HepG2 (cell line): Measurements from ENCODE around the gene RUSF1. TPM values are rescaled to one million over a fixed set of nuclear protein-coding genes. Genes with fewer than 3 reads are reported as not detected.

Source experiments
- AKAP8 ChIP-seq: sonication (generic); formaldehyde crosslinking; IDR thresholded peaks from 2 replicates; pipeline ENCODE4 v1.5.1; 2020; ENCODE audit warnings: mild to moderate bottlenecking, missing genetic modification reagents
- ARNTL ChIP-seq: sonication (generic); formaldehyde crosslinking; IDR thresholded peaks from 2 replicates; pipeline ENCODE4 v1.4.0; 2020; ENCODE audit warnings: mild to moderate bottlenecking, missing genetic modification reagents
- BORCS8-MEF2B ChIP-seq: sonication (generic); formaldehyde crosslinking; IDR thresholded peaks from 2 replicates; pipeline ENCODE4 v1.8.0; 2022; ENCODE audit warnings: mild to moderate bottlenecking, missing genetic modification reagents
- CAMTA2 ChIP-seq: sonication (generic); formaldehyde crosslinking; IDR thresholded peaks from 2 replicates; pipeline ENCODE4 v1.4.0; 2020; ENCODE audit warnings: mild to moderate bottlenecking, missing genetic modification reagents, borderline replicate concordance
- EHMT2 ChIP-seq: fragments of 200-600 bp; sonication (generic); IDR thresholded peaks from 2 replicates; pipeline ENCODE4 v1.7.0; 2017; ENCODE audit warnings: antibody characterized with exemption, low read depth, low read length, borderline replicate concordance
- FOXJ3 ChIP-seq: sonication (generic); formaldehyde crosslinking; IDR thresholded peaks from 2 replicates; pipeline ENCODE4 v1.4.0; 2020; ENCODE audit warnings: missing genetic modification reagents, mild to moderate bottlenecking, borderline replicate concordance
- HNF4A ChIP-seq: sonication (generic); formaldehyde crosslinking; IDR thresholded peaks from 2 replicates; pipeline ENCODE4 v1.4.0; 2020; ENCODE audit warnings: missing genetic modification reagents
- HOXA3 ChIP-seq: sonication (generic); formaldehyde crosslinking; IDR thresholded peaks from 2 replicates; pipeline ENCODE4 v1.5.0; 2020; ENCODE audit warnings: missing genetic modification reagents
- HOXA5 ChIP-seq: sonication (generic); formaldehyde crosslinking; IDR thresholded peaks from 2 replicates; pipeline ENCODE4 v1.4.0; 2020; ENCODE audit warnings: missing genetic modification reagents
- IRF2 ChIP-seq: IDR thresholded peaks from 2 replicates; pipeline ENCODE4 v1.6.1; 2018; ENCODE audit warnings: missing genetic modification reagents, missing compliant biosample characterization
- KLF15 ChIP-seq: sonication (generic); formaldehyde crosslinking; IDR thresholded peaks from 2 replicates; pipeline ENCODE4 v1.8.1; 2023; ENCODE audit warnings: borderline replicate concordance, mild to moderate bottlenecking, inconsistent platforms, missing genetic modification reagents, mixed read lengths
- KLF6 ChIP-seq: IDR thresholded peaks from 2 replicates; pipeline ENCODE4 v1.8.0; 2016; ENCODE audit warnings: missing biosample characterization, missing genetic modification reagents
- NPAS2 ChIP-seq: sonication (generic); formaldehyde crosslinking; IDR thresholded peaks from 2 replicates; pipeline ENCODE4 v1.8.0; 2022; ENCODE audit warnings: mild to moderate bottlenecking, missing genetic modification reagents, borderline replicate concordance
- PPARG ChIP-seq: conservative IDR thresholded peaks from 2 replicates; pipeline ENCODE4 v1.6.1; 2016; ENCODE audit warnings: missing biosample characterization, missing genetic modification reagents
- RARA ChIP-seq: IDR thresholded peaks from 2 replicates; pipeline ENCODE4 v1.6.1; 2016; ENCODE audit warnings: missing genetic modification reagents, missing compliant biosample characterization
- RBM39 ChIP-seq: fragments of 200-400 bp; formaldehyde crosslinking; IDR thresholded peaks from one replicate; pipeline ENCODE4 v1.6.1; 2018; ENCODE audit warnings: antibody characterized with exemption, mild to moderate bottlenecking, low read depth, low read length; ENCODE audit not compliant: poor library complexity, severe bottlenecking
- RCOR2 ChIP-seq: IDR thresholded peaks from 2 replicates; pipeline ENCODE4 v1.6.1; 2016; ENCODE audit warnings: missing biosample characterization, missing genetic modification reagents
- SIX1 ChIP-seq: sonication (generic); formaldehyde crosslinking; IDR thresholded peaks from 2 replicates; pipeline ENCODE4 v1.4.0; 2020; ENCODE audit warnings: missing genetic modification reagents, borderline replicate concordance
- SRSF1 ChIP-seq: fragments of 200-400 bp; formaldehyde crosslinking; optimal IDR thresholded peaks from 2 replicates; pipeline ENCODE3; 2017; ENCODE audit warnings: mild to moderate bottlenecking, low read depth, low read length, moderate library complexity
- THYN1 ChIP-seq: sonication (generic); formaldehyde crosslinking; IDR thresholded peaks from 2 replicates; pipeline ENCODE4 v1.8.1; 2023; ENCODE audit warnings: low read depth, mild to moderate bottlenecking, moderate library complexity, missing genetic modification reagents, borderline replicate concordance
- ZNF263 ChIP-seq: sonication (generic); formaldehyde crosslinking; IDR thresholded peaks from 2 replicates; pipeline ENCODE4 v1.4.0; 2020; ENCODE audit warnings: missing genetic modification reagents
- ZNF510 ChIP-seq: sonication (generic); formaldehyde crosslinking; IDR thresholded peaks from 2 replicates; pipeline ENCODE4 v1.4.0; 2020; ENCODE audit warnings: low read depth, mild to moderate bottlenecking, missing genetic modification reagents
- ZNF512B ChIP-seq: sonication (generic); formaldehyde crosslinking; IDR thresholded peaks from 2 replicates; pipeline ENCODE4 v1.5.1; 2020; ENCODE audit warnings: missing genetic modification reagents, mild to moderate bottlenecking, borderline replicate concordance
- ZNF547 ChIP-seq: sonication (generic); formaldehyde crosslinking; IDR thresholded peaks from 2 replicates; pipeline ENCODE4 v1.5.1; 2020; ENCODE audit warnings: mild to moderate bottlenecking, missing genetic modification reagents
- ZNF619 ChIP-seq: sonication (generic); formaldehyde crosslinking; IDR thresholded peaks from 2 replicates; pipeline ENCODE4 v1.4.0; 2020; ENCODE audit warnings: mild to moderate bottlenecking, missing genetic modification reagents
- polyA plus RNA-seq, 8 experiments: library from polyadenylated mRNA; depleted of rRNA in 3 of 8; stranded (reverse) in 7 of 8; unstranded in 1 of 8; fragments of >200 nt; fragmentation: Illumina TruSeq in 4 of 8; extraction: Trizol in 4 of 8; gene quantifications; 2 replicates each; pipeline versions ENCODE4 v1.2.1 to v1.2.3, GENCODE V29; 2011 to 2016; ENCODE audit warnings: low read depth in 4 of 8, missing spikeins in 1 of 8, mixed read lengths in 1 of 8; ENCODE audit not compliant: insufficient read depth in 1 of 8
- total RNA-seq, 5 experiments: library from RNA; depleted of rRNA; stranded (reverse); fragments of >200 nt; fragmentation: Illumina TruSeq; extraction: Trizol; gene quantifications; 2 replicates each; pipeline ENCODE4 v1.2.3, GENCODE V29; 2016; ENCODE audit warnings: low read depth in 1 of 5
- TF ChIP-seq, protein P1 (sequence below): sonication (generic); formaldehyde crosslinking; IDR thresholded peaks from 2 replicates; pipeline ENCODE4 v1.9.0; 2021; ENCODE audit warnings: missing genetic modification reagents, borderline replicate concordance

The RUSF1 gene
- total and polyA plus RNA-seq, 2 of the 13 experiments (the other 11 are each of a cell fraction or from before 2014, with no cell fraction given): 40.8 to 50.2 TPM

DNA sequence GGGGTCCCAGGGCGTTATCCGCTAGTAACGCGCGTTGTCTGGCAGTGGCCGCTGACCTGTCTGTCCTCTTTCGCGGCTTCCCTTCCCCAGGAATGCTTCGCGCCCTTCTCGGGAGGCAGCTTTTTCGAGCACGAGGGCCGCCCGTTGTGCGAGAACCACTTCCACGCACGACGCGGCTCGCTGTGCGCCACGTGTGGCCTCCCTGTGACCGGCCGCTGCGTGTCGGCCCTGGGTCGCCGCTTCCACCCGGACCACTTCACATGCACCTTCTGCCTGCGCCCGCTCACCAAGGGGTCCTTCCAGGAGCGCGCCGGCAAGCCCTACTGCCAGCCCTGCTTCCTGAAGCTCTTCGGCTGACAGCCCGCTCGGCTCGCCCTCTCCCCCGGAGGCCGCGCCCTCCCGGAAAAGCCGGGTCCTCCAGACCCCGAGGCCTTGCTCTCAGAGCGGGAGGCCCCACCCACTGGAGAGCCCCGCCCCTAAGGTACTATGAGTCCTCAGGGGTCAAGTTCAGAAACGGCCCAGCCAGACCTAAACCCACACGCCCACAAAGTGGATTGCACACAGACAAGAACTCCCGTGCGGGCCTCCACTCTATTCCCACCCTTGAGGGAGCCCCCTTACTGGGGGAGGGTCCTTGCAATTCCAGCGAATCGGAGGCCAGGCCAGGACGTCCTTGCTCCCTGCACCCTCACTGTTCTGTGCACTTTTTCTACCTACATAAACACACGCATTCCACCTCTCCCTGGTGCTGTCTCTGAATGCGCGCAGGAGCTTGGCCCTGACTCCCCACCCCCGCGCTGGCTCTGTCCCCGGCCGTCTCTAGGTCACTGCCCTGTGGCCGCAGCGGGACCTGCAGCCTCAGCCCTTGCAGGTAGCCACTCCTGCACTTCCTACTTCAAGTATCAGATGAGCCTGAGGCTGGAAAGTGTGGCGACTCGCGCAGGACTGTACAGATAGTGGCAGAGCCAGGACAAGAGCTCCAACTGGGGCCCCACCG is 30.7 kb downstream of the RUSF1 start (continued):
- no peak; the same call in 1 of the 2 replicates for TF ChIP-seq ZNF263 (CRISPR knock-in tag)
- peak; percentile 58; the same call in 1 of the 2 replicates for TF ChIP-seq KLF6
- no peak; the same call in 1 of the 2 replicates for TF ChIP-seq PPARG (CRISPR knock-in tag)
- TF ChIP-seq BORCS8-MEF2B (CRISPR knock-in tag): no peak; the same call in 1 of the 2 replicates
- peak; percentile 81; the same call in 1 of the 2 replicates for TF ChIP-seq KLF15
- peak; percentile 91; the same call in 1 of the 2 replicates for TF ChIP-seq ZNF512B (CRISPR knock-in tag)
- TF ChIP-seq ARNTL (CRISPR knock-in tag): peak; percentile 61
- TF ChIP-seq, protein P1, sequence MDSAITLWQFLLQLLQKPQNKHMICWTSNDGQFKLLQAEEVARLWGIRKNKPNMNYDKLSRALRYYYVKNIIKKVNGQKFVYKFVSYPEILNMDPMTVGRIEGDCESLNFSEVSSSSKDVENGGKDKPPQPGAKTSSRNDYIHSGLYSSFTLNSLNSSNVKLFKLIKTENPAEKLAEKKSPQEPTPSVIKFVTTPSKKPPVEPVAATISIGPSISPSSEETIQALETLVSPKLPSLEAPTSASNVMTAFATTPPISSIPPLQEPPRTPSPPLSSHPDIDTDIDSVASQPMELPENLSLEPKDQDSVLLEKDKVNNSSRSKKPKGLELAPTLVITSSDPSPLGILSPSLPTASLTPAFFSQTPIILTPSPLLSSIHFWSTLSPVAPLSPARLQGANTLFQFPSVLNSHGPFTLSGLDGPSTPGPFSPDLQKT (CRISPR knock-in tag): peak; percentile 43; the same call in 1 of the 2 replicates
- no peak for TF ChIP-seq ZNF510 (CRISPR knock-in tag)
- peak; percentile 55; the same call in 1 of the 2 replicates for TF ChIP-seq RCOR2
- TF ChIP-seq AKAP8 (CRISPR knock-in tag): peak; percentile 48
- TF ChIP-seq HOXA5: 0 out of 2 replicates have a peak, but pooled peaks have one; percentile 38
- no peak for TF ChIP-seq SRSF1
- TF ChIP-seq EHMT2: no peak
- TF ChIP-seq RARA: peak; percentile 90
- peak; percentile 13 for TF ChIP-seq RBM39
- peak; percentile 73; the same call in 1 of the 2 replicates for TF ChIP-seq IRF2 (CRISPR knock-in tag)
- TF ChIP-seq HNF4A (CRISPR knock-in tag): peak; percentile 81
- no peak for TF ChIP-seq THYN1
- TF ChIP-seq FOXJ3 (CRISPR knock-in tag): no peak
- TF ChIP-seq NPAS2 (CRISPR knock-in tag): no peak
- TF ChIP-seq ZNF619: peak; percentile 33; the same call in 1 of the 2 replicates
- peak; percentile 59; the same call in 1 of the 2 replicates for TF ChIP-seq ZNF547 (CRISPR knock-in tag)
- TF ChIP-seq HOXA3 (CRISPR knock-in tag): peak; percentile 55
- TF ChIP-seq SIX1: no peak
- TF ChIP-seq CAMTA2 (CRISPR knock-in tag): peak; percentile 24; the same call in 1 of the 2 replicates
